HG03520 (cell line): ENCODE data around the gene NOP14.
"Not testable (repeated sequence)": the region's sequence is repeated elsewhere in the genome, so short reads cannot be mapped to it uniquely, and the experiment has no call there.

ENCODE experiments used
- ATAC-seq: cut with Tn5 transposase; IDR thresholded peaks from one replicate; pipeline ENCODE4 v1.9.1; 2021; ENCODE audit warnings: mild to moderate bottlenecking, moderate library complexity; ENCODE audit not compliant: unreplicated experiment

The NOP14 gene

DNA sequence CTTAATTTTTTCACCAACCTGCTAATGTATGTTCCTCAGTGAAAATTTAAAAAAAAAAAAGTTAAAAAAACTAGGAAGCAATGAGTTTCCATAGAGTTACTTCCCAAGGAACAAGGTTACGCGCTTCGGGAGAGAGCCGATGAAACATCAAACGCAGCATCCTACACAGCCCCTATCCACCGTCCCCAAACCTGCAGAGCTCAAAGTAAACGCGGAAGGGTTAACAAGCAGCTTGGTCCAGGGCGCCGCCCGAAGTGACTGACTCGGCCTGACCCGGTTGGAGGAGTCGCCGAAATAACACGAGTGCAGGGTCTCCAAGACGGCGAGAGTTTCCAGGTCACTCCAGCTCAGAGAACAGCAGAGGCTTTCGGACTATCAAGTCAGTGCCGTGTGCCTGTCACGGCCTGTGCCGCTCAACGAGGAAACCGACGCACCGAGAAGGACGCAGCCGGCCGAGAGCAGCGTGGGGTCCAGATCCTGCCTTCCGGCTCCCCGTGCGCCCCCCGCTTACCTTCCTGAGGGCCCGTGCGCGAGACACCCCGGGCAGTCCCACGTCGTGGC lies 512 bp downstream of the NOP14 start:
- ATAC-seq = peak; percentile 21

DNA sequence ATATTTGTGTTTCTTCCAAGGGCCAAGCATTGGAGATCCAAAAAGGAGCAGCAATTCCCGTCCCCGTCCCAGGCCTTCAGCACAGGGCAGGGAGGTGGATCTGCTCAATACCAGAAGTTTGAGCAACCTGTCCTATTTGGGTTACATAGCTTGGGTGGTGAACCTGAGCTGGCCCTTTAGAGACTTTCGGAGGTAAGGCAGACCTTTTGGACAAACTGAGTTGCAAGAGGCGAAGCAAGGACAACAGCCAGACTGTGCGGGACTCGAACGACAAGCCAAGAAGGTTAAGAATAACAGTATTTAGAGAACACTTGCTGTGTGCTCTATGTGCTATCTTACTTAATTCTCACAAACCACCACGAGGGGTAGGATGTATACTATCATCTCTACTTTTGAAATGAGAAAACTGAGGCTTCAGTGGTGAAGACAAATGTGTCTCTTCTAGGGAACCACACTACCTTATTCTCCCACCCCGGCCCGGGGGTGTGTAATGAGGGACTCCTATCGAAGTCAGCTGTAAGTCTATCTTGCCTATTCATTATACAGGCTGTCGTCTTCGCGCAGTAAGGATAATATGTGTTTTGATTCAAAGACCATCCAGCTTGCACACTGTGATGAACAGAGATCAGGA lies 1.3 kb downstream of the NOP14 start:
- no peak for ATAC-seq

DNA sequence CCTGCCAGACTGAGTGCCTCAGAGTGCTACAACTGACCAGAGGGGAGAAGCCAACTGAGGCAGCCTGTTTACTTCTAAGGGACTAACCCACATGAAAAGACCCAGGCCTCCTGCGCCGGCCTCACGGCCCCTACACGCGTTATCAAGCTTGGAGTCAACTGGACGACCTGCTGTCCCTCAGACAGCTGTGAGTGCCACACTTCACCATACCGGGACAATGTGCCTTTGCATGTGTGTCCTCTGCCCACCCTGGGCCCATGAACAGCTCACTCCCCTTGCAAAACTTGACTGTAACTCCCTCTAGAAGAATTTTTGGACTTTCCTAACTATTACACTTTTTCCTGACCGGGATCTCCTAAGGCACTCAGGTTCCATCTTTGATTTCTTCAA lies 1.8 kb downstream of the NOP14 start:
- ATAC-seq = no peak

DNA sequence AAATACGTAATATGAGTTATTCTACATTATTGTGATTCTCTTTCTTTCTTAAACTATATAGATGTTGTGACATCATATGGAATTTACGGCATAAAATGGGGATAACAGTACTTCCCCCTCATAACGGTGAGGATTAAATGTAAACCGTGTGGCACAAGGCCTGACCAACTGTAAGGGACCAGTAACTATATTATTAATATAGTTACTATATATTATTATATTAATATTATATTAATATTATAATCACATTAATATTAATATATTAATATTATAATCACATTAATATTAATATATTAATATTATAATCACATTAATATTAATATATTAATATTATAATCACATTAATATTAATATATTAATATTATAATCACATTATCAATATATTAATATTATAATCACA lies 2.8 kb downstream of the NOP14 start:
- not testable (repeated sequence) for ATAC-seq

DNA sequence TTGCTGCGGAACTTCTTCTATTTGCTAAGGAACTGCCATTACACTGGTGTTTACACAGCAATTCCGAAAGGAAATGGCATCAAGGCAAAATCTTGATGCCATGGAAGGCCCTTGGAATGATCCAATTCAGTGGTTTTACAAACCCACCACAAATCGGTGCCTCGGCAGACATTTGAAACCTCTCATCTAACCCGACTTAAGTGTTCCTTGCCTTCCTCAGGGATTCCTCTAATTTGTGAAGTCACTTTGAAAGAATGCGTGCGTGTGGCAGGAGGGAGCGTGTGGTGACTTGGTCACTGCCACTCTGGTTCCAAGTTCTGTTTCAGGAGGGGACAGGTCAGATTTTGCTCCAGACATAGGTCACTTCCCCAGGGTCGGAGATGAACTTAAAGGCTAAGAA lies 4.8 kb downstream of the NOP14 start:
- no peak for ATAC-seq

DNA sequence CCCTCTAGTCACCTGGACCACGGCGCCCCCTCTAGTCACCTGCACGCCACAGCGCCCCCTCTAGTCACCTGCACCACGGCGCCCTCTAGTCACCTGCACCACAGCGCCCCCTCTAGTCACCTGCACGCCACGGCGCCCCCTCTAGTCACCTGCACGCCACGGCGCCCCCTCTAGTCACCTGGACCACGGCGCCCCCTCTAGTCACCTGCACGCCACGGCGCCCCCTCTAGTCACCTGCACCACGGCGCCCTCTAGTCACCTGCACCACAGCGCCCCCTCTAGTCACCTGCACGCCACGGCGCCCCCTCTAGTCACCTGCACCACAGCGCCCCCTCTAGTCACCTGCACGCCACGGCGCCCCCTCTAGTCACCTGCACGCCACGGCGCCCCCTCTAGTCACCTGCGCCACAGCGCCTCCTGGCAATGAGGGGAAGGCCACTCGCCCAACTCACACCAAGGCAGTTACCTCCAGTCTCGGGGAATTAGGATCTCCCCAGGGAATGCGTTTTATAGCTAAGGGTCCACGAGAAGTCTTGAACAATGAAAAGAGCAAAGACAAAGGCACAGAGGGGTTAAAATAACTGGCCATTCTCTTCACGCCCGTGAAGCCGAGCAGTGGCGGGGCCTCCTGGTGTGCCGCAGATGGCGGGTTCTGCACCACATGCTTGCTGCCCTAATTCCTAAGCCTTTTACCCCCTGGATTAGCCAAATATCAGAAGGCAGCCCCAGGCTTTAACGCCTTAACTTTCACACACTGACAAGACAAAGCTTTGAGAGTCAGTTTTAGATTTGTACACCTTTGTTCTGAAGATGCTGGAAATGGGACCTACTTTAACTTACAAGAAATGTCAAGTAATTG lies 7.8 kb downstream of the NOP14 start:
- not testable (repeated sequence) for ATAC-seq

DNA sequence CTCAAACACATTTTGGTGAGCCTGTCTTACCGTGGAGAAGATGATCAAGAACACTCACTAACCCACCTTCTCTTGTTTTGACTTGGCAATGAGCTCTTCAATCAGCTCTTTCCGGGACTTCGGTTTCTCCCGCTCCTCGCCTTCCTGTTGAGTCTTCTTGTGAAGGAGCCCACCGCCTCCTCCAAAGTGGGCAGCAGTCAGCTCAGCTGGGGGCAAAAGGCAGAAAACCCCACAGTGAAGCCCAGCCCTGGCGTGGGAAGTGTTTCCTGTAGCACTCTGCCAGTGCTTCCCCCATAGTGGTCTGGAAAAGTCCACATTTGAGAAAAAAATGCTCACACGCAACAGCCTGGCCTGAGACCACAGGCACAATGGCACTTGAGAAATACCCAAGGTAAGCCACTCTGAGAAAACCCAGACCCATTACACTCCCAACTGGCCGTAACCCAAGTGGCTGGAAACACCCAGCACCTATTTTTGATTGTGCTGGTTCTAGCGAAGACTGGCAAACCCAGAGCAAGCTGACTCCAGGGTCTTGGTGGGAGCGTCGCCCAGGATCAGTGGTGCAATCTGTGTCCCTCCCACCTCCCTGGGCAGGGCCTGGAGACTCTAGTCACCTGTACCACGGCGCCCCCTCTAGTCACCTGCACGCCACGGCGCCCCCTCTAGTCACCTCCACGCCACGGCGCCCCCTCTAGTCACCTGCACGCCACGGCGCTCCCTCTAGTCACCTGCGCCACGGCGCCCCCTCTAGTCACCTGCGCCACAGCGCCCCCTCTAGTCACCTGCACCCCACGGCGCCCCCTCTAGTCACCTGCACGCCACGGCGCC lies 8.6 kb downstream of the NOP14 start:
- ATAC-seq = peak; percentile 46

DNA sequence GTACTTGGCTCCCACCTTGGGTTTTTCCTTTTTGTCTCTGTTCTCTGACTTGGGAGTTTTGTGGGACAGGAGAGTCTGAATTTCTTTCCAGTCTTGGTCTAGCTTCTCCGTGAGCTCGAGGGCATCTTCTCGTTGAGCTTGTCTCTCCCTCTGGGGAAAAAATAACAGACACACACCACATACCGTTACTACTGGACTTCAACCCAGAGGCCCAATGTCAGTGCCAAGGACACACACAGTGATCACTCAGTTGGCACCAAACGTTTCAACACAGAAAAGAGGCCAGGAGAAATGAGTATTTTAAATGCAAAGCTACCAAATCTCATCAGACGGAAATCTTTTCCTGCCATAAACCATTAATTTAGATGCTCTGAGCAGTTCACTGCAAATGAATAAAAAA lies 9.7 kb downstream of the NOP14 start:
- no peak for ATAC-seq

DNA sequence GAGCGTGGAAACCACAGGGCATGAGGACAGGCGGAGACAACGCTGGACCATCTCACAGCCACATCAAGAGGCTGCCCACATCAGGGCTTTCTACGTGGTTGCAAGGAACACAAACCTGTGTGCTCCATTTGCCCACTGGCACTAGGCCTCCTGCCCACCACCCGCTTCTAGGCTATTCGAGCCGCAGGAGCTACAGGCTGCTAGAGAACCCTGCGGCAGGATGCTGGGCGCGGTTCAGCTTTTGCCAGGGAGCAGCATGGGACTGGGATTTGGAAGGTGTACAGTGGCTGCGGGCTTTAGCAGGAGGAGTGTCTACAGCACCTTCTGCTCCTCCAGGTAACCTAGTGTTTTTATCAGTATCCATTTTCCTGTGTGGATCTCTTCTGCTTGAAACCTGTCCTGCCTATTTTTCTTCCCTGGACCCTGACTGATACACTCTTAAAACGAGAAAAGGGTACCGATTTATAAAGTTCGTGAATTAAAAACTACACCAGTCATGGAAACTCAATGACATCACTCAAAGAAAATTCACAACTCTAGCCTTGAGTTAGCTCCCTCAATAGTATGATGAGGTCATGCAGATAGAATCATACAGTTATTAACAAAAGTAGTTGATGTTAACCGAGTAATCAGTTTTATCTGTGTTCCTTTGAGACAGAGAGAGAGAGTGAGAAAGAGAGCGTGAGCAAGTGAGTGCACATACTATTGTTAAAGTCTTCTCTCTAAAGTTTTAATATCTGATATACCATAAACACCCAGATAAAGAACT lies 12.8 kb downstream of the NOP14 start:
- ATAC-seq = no peak

DNA sequence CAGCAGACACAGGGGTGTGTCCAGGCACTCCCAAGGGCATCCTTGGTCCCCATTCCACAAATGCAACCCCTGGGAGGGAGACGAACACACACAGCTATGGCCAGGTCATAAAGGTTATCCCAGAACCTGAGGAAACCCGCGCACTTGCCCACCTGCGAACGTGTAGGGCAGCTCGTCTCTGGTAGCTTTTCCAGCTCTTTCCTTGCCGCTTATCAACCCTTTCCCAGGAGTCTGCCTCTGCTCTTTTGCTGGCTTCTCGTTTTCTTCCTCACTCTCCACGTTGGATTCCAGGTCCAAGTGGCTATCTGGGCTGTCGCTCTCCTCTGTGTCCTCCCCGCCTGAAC lies 13.5 kb downstream of the NOP14 start:
- ATAC-seq = no peak

DNA sequence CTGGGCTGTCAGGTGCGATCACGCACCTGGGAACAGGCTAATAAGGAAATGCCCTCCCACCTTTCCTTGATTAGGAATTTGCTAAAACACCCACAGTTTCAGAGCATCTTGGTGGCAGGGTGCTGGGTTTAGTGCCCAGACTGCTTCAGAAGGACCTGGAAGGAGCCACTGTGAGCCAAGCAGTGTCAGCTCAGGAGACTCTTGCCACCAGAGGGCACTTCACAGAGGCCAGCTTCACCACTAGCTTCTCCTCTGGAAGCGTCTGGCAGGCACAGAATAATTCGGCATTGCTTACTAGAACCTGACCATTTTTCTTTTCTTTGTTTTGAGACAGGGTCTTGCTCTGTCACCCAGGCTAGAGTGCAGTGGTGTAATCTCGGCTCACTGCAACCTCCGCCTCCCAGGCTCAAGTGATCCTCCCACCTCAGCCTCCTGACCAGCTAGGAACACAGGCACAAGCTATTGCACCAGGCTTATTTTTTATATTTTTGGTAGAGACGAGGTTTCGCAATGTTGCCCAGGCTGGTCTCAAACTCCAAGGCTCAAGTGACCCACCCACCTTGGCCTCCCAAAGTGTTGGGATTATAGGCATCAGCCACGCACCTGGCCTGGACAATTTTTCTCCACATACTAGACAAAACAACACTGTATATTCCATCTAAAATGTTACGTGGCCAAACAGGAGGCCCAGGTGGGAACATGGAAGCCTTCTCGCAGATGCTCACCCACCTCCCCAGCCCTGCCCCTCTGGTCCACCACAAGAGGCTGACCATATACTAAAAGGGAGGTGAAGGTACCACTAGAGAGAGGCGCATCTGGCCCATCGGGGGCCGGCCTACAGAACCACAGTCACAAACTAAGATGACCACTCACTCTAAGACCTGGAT lies 14.1 kb downstream of the NOP14 start:
- no peak for ATAC-seq

DNA sequence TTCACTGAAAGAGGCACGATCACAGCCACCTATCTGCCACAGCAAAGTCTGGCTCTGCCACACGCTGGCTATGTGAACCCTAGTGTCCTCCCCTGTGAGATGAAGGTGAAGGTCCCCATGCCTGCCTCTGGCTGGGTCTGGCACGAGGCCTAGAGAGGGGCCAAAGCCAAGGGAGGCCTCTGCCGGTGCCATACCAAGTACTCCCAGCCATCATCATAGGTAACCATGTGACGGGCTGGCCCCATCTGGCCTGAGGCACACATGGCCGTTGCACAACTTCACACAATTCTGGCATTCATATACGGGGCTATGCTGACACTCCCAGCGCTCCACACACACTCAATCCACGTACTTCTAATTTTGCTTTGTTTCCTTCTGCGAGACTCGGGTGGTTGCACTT lies 15.3 kb downstream of the NOP14 start:
- ATAC-seq = no peak

DNA sequence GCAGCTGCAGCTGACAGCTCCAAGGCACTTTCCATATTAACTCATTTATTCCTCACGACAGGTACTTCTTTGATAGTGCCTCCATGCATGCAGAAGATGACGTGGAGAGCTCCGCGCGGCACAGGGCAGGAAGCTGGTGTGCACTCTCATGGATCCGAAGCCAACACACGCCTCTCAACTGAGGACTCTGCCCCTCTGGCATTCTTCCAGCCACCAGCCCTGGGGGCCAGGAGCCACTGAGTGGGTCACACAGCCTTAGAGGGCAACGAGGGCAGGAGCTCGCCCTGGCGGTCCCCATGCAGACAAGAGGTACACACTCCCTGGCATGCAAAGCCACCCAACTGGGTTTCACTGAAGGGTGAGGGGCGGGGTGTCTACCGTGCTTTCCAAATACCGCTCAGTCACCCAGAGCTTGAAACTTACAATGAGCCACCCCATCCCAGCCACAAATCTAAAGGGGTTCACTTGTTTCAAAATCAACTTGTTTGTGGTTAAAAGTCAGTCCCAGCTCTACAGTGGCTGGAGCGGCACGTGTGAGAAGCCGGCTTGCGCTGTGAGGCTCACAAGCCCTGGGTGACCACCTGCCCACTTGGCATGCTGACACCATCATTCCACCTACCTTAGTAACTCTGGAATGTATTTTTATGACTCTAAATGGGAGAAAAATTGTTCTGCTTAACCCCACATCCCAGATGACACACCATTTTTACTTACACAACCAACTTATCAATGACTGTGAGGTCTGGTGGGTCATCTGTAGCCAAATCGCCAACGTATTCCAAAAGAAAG lies 16.2 kb downstream of the NOP14 start:
- ATAC-seq = no peak

DNA sequence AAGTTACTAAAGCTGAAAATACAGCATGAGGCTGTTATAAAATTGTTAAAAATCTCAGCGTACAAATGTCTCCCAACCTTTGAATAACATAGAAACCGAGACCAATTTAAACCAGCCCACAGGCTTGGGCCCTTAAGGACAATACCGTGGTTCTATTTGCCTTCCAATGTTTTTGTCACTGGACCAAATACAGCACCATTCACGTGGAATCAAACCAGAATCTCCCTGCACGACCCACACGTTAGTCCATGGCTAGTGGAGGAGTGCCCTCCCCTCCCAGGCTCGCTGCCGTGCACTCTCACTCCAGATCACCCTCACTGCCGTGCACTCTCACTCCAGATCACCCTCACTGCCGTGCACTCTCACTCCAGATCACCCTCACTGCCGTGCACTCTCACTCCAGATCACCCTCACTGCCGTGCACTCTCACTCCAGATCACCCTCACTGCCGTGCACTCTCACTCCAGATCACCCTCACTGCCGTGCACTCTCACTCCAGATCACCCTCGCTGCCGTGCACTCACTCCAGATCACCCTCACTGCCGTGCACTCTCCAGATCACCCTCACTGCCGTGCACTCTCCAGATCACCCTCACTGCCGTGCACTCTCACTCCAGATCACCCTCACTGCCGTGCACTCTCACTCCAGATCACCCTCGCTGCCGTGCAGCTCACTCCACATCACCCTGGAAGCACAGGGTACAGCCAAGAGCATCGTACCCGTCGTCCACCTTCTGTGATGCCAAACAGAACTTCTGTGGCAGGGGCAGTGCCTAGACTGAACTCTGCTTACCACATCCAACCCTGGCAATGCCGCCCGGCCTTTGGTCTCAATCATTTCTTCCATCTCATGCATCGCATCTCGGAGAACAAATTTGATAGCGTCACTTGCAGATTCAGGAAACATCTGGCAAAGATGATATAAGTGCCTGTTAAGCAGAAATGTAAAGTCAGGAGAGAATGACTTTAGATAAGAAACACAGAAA lies 17.3 kb downstream of the NOP14 start:
- not testable (repeated sequence) for ATAC-seq

DNA sequence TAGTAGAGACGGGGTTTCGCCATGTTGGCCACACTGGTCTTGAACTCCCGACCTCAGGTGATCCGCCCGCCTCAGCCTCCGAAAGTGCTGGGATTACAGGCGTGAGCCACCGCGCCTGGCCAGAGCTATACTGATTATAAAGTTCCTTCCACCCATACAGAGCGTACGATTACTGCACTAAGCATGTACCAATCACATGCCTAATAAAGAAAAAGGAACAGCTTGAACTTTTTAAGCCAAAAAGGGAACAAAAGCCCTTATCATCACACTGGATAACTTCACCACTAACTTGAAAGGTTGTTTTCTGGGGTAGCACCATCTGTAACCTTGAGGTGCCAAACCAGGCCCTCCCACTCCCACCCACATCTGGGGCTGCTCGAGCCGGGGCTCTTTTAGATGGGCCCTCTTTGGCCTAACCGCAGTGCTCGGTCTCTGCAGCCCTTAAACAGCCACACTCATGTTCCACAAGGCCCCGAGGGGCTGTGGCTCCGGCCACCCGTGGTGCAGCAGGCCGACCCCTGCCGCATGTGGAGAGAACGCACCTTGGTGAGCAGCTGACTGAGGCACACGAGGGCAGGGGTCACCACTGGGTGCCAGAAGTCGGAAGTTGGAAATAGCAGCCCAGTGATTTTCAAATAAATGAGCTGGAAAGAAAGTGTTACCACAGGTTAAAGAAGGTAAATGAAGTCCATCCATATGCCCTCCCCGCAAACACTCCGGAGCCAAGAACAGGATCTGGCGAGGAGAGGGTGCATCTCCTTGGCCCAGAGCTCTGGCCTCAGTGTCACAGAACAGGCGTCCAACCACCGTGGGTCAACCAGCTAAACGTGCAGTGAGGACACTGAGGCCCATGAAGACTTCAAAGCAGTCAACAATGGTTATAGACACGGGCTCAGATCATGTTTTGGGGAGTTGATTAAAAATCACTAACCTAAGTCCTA lies 18.4 kb downstream of the NOP14 start:
- no peak for ATAC-seq

DNA sequence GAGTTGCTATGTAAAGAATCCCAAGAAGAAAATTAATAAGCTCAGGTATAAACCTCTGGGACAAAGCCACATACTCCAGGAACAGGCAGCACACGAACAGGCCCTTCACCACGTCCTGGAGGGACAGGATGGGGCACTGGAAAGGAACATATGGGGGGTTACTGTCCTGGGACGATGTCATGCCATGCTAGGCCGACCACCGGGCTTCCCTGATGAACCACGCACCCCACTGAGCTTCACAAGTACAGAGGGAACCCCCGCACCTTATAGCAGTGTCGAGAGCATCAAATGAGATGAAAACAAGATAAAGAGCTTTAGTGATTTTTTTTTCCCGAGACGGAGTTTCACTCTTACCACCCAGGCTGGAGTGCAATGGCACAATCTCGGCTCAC lies 19.1 kb downstream of the NOP14 start:
- no peak for ATAC-seq
